Hematopoietic multipotent progenitor cell treated with erythropoietin and hydrocortisone succinate and interleukin-3 and kit ligand, for 4 days (in vitro differentiated cells): ENCODE measurements around the gene SLC34A3.

ENCODE experiments used
- DNase-seq: peaks from one replicate; pipeline ENCODE4 v3.0.0-alpha.2; 2015

SLC34A3 gene

GRCh38 chr9:137263506-137263905 lies 32.8 kb downstream of the SLC34A3 start:
- DNase-seq: no peak

- DNase-seq: no peak
Measured at GRCh38 chr9:137264067-137264466, 33.4 kb downstream of the SLC34A3 start.

- DNase-seq: no peak
Measured at GRCh38 chr9:137265496-137266161, 34.9 kb downstream of the SLC34A3 start.

- DNase-seq: no peak
Measured at GRCh38 chr9:137266162-137266527, 35.4 kb downstream of the SLC34A3 start.

- no peak for DNase-seq
Measured at GRCh38 chr9:137266585-137267453, 36.1 kb downstream of the SLC34A3 start.

GRCh38 chr9:137267933-137268355 lies 37.2 kb downstream of the SLC34A3 start:
- DNase-seq: no peak

- DNase-seq: no peak
Measured at GRCh38 chr9:137268538-137269201, 38.0 kb downstream of the SLC34A3 start.

GRCh38 chr9:137269231-137269772 lies 38.6 kb downstream of the SLC34A3 start:
- DNase-seq: no peak

- peak; percentile 69 for DNase-seq
Measured at GRCh38 chr9:137270929-137271695, 40.4 kb downstream of the SLC34A3 start.

- no peak for DNase-seq
Measured at GRCh38 chr9:137271696-137272076, 41.0 kb downstream of the SLC34A3 start.

GRCh38 chr9:137272241-137273094 lies 41.8 kb downstream of the SLC34A3 start:
- DNase-seq: no peak

- no peak for DNase-seq
Measured at GRCh38 chr9:137273095-137273490, 42.4 kb downstream of the SLC34A3 start.

GRCh38 chr9:137273611-137274320 lies 43.1 kb downstream of the SLC34A3 start:
- DNase-seq: no peak

GRCh38 chr9:137275203-137275587 lies 44.5 kb downstream of the SLC34A3 start:
- no peak for DNase-seq

- no peak for DNase-seq
Measured at GRCh38 chr9:137275588-137276472, 45.1 kb downstream of the SLC34A3 start.

- DNase-seq: peak; percentile 93
Measured at GRCh38 chr9:137276473-137277328, 46.0 kb downstream of the SLC34A3 start.

- peak; percentile 95 for DNase-seq
Measured at GRCh38 chr9:137277329-137278041, 46.8 kb downstream of the SLC34A3 start, which contains the start of gene TOR4A. Gene TOR4A, plus strand, starts transcription at chr9:137277726. Its CDS starts 964 bp downstream, at chr9:137278690.

- DNase-seq: peak; percentile 87
Measured at GRCh38 chr9:137278061-137278701, 47.5 kb downstream of the SLC34A3 start.
